SK-N-SH (cell line): ENCODE data around the gene ZNF747. TPM values are rescaled to one million over a fixed set of nuclear protein-coding genes. Genes with fewer than 3 reads are reported as not detected.

ENCODE experiments used
- CTCF ChIA-PET: fragments of 300-600, 350-600 bp; formaldehyde crosslinking; extraction: SDS; loops from one replicate; lab custom pipeline; 2021; lab: Yijun Ruan, JAX
- POLR2A ChIA-PET: fragments of 350-600 bp; sonication (Branson Sonifier 250); formaldehyde crosslinking; extraction: SDS; loops from one replicate; lab custom pipeline; 2020; ENCODE audit warnings: antibody characterized with exemption, inconsistent platforms; lab: Yijun Ruan, JAX
- DNase-seq: peaks from one replicate; pipeline ENCODE4 v3.0.0; 2012
- H2AFZ ChIP-seq: fragments of 200-600 bp; sonication (generic); 2 replicates; pipeline ENCODE4 v1.8.1; 2016; ENCODE audit warnings: antibody characterized with exemption, mild to moderate bottlenecking, low read depth
- H3F3A ChIP-seq: fragments of 200-600 bp; sonication (generic); replicated peaks from 2 replicates; pipeline ENCODE3; 2016; ENCODE audit warnings: antibody characterized with exemption, mild to moderate bottlenecking; ENCODE audit not compliant: insufficient read depth
- H3K27ac ChIP-seq, 2 experiments: fragments of 200-500 bp in 1 of 2; fragments of 200-600 bp in 1 of 2; sonication (Bioruptor generic) in 1 of 2; sonication (generic), shearing (Covaris generic) in 1 of 2; 2 replicates each; pipeline versions ENCODE4 v1.5.1 to v1.6.1; 2014 to 2016; ENCODE audit warnings: low read depth in 2 of 2, inconsistent platforms in 1 of 2, low read length in 1 of 2, mild to moderate bottlenecking in 1 of 2, mixed read lengths in 1 of 2
- H3K27me3 ChIP-seq: fragments of 200-600 bp; sonication (generic), shearing (Covaris generic); 2 replicates; pipeline ENCODE4 v1.6.1; 2016; ENCODE audit warnings: mixed run types; ENCODE audit not compliant: insufficient read depth
- H3K36me3 ChIP-seq, 2 experiments: fragments of 200-500 bp in 1 of 2; fragments of 200-600 bp in 1 of 2; sonication (Bioruptor generic) in 1 of 2; sonication (generic) in 1 of 2; replicated peaks in 1 of 2; 2 replicates each; pipeline versions ENCODE3 to v1.5.1; 2014 to 2016; ENCODE audit warnings: low read length in 1 of 2, mild to moderate bottlenecking in 1 of 2; ENCODE audit not compliant: insufficient read depth in 2 of 2, control insufficient read depth in 1 of 2
- H3K4me1 ChIP-seq, 2 experiments: fragments of 200-500 bp in 1 of 2; fragments of 200-600 bp in 1 of 2; sonication (Bioruptor generic) in 1 of 2; sonication (generic), shearing (Covaris generic) in 1 of 2; 2 replicates each; pipeline versions ENCODE4 v1.5.1 to v1.6.1; 2014 to 2016; ENCODE audit warnings: low read depth in 1 of 2, low read length in 1 of 2, mixed run types in 1 of 2; ENCODE audit not compliant: insufficient read depth in 2 of 2, control insufficient read depth in 1 of 2
- H3K4me2 ChIP-seq: fragments of 200-600 bp; sonication (generic), shearing (Covaris generic); 2 replicates; pipeline ENCODE4 v1.6.1; 2017; ENCODE audit warnings: mixed run types
- H3K4me3 ChIP-seq, 2 experiments: fragments of 200-500 bp in 1 of 2; fragments of 200-600 bp in 1 of 2; sonication (Bioruptor generic) in 1 of 2; sonication (generic), shearing (Covaris generic) in 1 of 2; 2 replicates each; pipeline versions ENCODE4 v1.5.1 to v1.8.1; 2014 to 2016; ENCODE audit warnings: low read depth in 2 of 2, inconsistent platforms in 1 of 2, low read length in 1 of 2, mild to moderate bottlenecking in 1 of 2, mixed read lengths in 1 of 2, moderate library complexity in 1 of 2
- H3K79me2 ChIP-seq: fragments of 200-600 bp; sonication (generic); 2 replicates; pipeline ENCODE4 v1.8.1; 2017; ENCODE audit warnings: mild to moderate bottlenecking; ENCODE audit not compliant: insufficient read depth
- H3K9ac ChIP-seq: fragments of 200-600 bp; sonication (generic); 2 replicates; pipeline ENCODE4 v1.6.1; 2017; ENCODE audit warnings: mixed run types
- H3K9me2 ChIP-seq: fragments of 200-600 bp; sonication (generic); 2 replicates; pipeline ENCODE4 v1.6.1; 2017; ENCODE audit warnings: mixed run types
- H3K9me3 ChIP-seq: fragments of 200-600 bp; sonication (generic); 2 replicates; pipeline ENCODE4 v1.6.1; 2017; ENCODE audit warnings: mixed run types, mild to moderate bottlenecking, moderate library complexity
- H4K20me1 ChIP-seq: fragments of 200-600 bp; sonication (generic); 2 replicates; pipeline ENCODE4 v1.6.1; 2017; ENCODE audit warnings: mild to moderate bottlenecking, mixed run types; ENCODE audit not compliant: insufficient read depth
- CTCF ChIP-seq: fragments of 200-600 bp; sonication (generic); IDR thresholded peaks from 2 replicates; pipeline ENCODE4 v1.6.1; 2017; ENCODE audit warnings: antibody characterized with exemption, mild to moderate bottlenecking, moderate library complexity
- EP300 ChIP-seq, 2 experiments: IDR thresholded peaks; 2 replicates each; pipeline versions ENCODE4 v1.4.0 to v1.6.1; 2012; ENCODE audit warnings: borderline replicate concordance in 1 of 2, low read depth in 1 of 2, low read length in 1 of 2
- FOSL2 ChIP-seq: IDR thresholded peaks from 2 replicates; pipeline ENCODE4 v1.4.0; 2012; ENCODE audit warnings: low read depth, mild to moderate bottlenecking, moderate library complexity, borderline replicate concordance
- FOXJ3 ChIP-seq: sonication (generic); formaldehyde crosslinking; IDR thresholded peaks from 2 replicates; pipeline ENCODE4 v1.5.1; 2020; ENCODE audit warnings: mild to moderate bottlenecking, missing genetic modification reagents
- GABPA ChIP-seq: IDR thresholded peaks from 2 replicates; pipeline ENCODE4 v1.4.0; 2012; ENCODE audit warnings: low read depth, mild to moderate bottlenecking
- MAX ChIP-seq: IDR thresholded peaks from 2 replicates; pipeline ENCODE4 v1.4.0; 2012; ENCODE audit warnings: low read depth
- MEF2A ChIP-seq: IDR thresholded peaks from 2 replicates; pipeline ENCODE4 v1.4.0; 2012; ENCODE audit warnings: low read depth, borderline replicate concordance
- MXI1 ChIP-seq: IDR thresholded peaks from 2 replicates; pipeline ENCODE4 v1.6.1; 2012; ENCODE audit warnings: mild to moderate bottlenecking, low read depth, low read length, improper control_type of control experiment
- NRF1 ChIP-seq: IDR thresholded peaks from 2 replicates; pipeline ENCODE4 v1.6.1; 2012; ENCODE audit warnings: low read depth, mild to moderate bottlenecking, low read length
- RAD21 ChIP-seq: IDR thresholded peaks from 2 replicates; pipeline ENCODE4 v1.6.1; 2012; ENCODE audit warnings: mild to moderate bottlenecking, low read length
- SMC3 ChIP-seq: IDR thresholded peaks from 2 replicates; pipeline ENCODE4 v1.6.1; 2012; ENCODE audit warnings: low read depth, low read length, improper control_type of control experiment
- TEAD4 ChIP-seq: IDR thresholded peaks from 2 replicates; pipeline ENCODE4 v1.4.0; 2012; ENCODE audit warnings: mild to moderate bottlenecking, borderline replicate concordance; ENCODE audit not compliant: insufficient read depth
- USF1 ChIP-seq: IDR thresholded peaks from 2 replicates; pipeline ENCODE4 v1.4.0; 2012; ENCODE audit warnings: low read depth, borderline replicate concordance
- YY1 ChIP-seq: IDR thresholded peaks from 2 replicates; pipeline ENCODE4 v1.4.0; 2012; ENCODE audit warnings: low read depth, mild to moderate bottlenecking
- WGBS: methylation state at CpG from one replicate; pipeline ENCODE4 v1.1.6; 2017; ENCODE audit warnings: low lambda C conversion rate; 5-methylcytosine and 5-hydroxymethylcytosine counted together
- polyA plus RNA-seq, 3 experiments: library from polyadenylated mRNA; depleted of rRNA; stranded (reverse); fragments of >200 nt; gene quantifications; 2 replicates each; pipeline ENCODE4 v1.2.3, GENCODE V29; 2012
- TF ChIP-seq, protein P1 (sequence below): IDR thresholded peaks from 2 replicates; pipeline ENCODE4; 2012
- TF ChIP-seq, protein P2 (sequence below): fragments of 150-350 bp; IDR thresholded peaks from 2 replicates; pipeline ENCODE4 v1.6.1; 2017; ENCODE audit warnings: antibody characterized with exemption, low read length, low read depth, borderline replicate concordance

ZNF747 gene
- polyA plus RNA-seq, 1 of the 3 experiments (the other 2 are of a cell fraction): 5.8 TPM

GRCh38 chr16:30582611-30583340 is 48.1 kb upstream of the ZNF747 start:
- H2AFZ ChIP-seq: no peak overlapping the region
- no peak overlapping the region for H3K4me3 ChIP-seq

DNA sequence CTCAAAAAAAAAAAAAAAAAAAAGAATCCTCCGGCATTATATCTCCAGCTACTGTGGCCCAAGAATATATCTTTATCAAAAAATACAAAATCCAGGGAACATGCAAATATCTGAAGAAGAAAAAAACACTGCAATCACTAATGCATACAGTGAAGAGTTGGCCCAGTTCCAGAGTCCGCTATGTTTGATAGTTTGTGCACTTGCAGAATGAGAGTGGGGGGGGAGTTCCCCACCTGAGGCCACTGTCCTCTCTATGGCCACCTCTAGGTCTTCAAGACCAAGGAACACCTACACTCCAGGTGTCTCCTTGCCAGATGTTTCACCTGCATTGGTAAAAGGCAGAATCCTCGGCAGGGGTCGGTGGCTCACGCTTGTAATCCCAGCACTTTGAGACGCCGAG is 46.8 kb upstream of the ZNF747 start:
- Histone ChIP-seq H3K36me3 (peaks cover 11 to 16% of the 10 kb centered on the region in 2 experiments), H4K20me1 (no peaks in the 10 kb centered on the region), H3K9ac (no peak overlapping the region), H3K4me1 (peaks cover 0 to 4% of the 10 kb centered on the region in 2 experiments; a peak in 1 of 4 replicates), H3K4me2 (no peak overlapping the region), H3K4me3 (no peak overlapping the region), H3K79me2 (peaks cover 49% of the 10 kb centered on the region), H3F3A (no peaks in the 10 kb centered on the region), H3K27ac (no peak overlapping the region), H2AFZ (no peak overlapping the region), H3K9me3 (no peaks in the 10 kb centered on the region), H3K27me3 (no peaks in the 10 kb centered on the region)
- POLR2A ChIA-PET: interaction anchor here (0.5 kb wide), 1 partner anchor 69 kb away, joined by 3 read pairs; the partner anchor contains the start of gene PRR14
- WGBS: 94% methylated on average over 6 of the region's 7 CpGs
- CTCF ChIA-PET: interaction anchor here (1.2 kb wide), 1 partner anchor 16 kb away, joined by 3 read pairs; no protein-coding TSS in a partner anchor
- TF ChIP-seq MAX: no peak
- no peak for TF ChIP-seq TEAD4
- no peak for TF ChIP-seq MXI1
- no peak for TF ChIP-seq EP300 (IDR thresholded peaks at IDR 0.05; ENCODE audit: borderline replicate concordance in 1 of 2, low read depth in 1 of 2, low read length in 1 of 2)
- no peak for TF ChIP-seq FOSL2
- TF ChIP-seq, protein P1, sequence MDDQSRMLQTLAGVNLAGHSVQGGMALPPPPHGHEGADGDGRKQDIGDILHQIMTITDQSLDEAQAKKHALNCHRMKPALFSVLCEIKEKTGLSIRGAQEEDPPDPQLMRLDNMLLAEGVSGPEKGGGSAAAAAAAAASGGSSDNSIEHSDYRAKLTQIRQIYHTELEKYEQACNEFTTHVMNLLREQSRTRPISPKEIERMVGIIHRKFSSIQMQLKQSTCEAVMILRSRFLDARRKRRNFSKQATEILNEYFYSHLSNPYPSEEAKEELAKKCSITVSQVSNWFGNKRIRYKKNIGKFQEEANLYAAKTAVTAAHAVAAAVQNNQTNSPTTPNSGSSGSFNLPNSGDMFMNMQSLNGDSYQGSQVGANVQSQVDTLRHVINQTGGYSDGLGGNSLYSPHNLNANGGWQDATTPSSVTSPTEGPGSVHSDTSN: no peak
- no peak for TF ChIP-seq CTCF
- TF ChIP-seq, protein P2, sequence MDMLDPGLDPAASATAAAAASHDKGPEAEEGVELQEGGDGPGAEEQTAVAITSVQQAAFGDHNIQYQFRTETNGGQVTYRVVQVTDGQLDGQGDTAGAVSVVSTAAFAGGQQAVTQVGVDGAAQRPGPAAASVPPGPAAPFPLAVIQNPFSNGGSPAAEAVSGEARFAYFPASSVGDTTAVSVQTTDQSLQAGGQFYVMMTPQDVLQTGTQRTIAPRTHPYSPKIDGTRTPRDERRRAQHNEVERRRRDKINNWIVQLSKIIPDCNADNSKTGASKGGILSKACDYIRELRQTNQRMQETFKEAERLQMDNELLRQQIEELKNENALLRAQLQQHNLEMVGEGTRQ: no peak
- TF ChIP-seq, all 33 proteins: peak for 0
- no peak for DNase-seq
- no peaks in the 10 kb centered on the region for H3K9me2 ChIP-seq

More at GRCh38 chr16:30582611-30583340, 48.1 kb upstream of the ZNF747 start:
- Histone ChIP-seq H3F3A (no peaks in the 10 kb centered on the region), H3K4me2 (no peak overlapping the region), H3K9me3 (no peaks in the 10 kb centered on the region), H3K27me3 (no peaks in the 10 kb centered on the region), H3K36me3 (peaks cover 11 to 16% of the 10 kb centered on the region in 2 experiments), H3K9ac (no peak overlapping the region), H4K20me1 (no peaks in the 10 kb centered on the region), H3K4me1 (peaks cover 0 to 4% of the 10 kb centered on the region in 2 experiments; a peak in 1 of 4 replicates), H3K79me2 (peaks cover 62% of the 10 kb centered on the region), H3K27ac (no peak overlapping the region), H3K9me2 (no peaks in the 10 kb centered on the region)
- ChIA-PET CTCF (no interaction called here), POLR2A (interaction anchor here (0.8 kb wide), 1 partner anchor 24 kb away, joined by 3 read pairs; the partner anchor contains the start of gene ZNF764)
- WGBS: 98% methylated on average over 43 of the region's 48 CpGs
- DNase-seq: no peak
- no peak for TF ChIP-seq MEF2A
- TF ChIP-seq GABPA: no peak
- no peak for TF ChIP-seq RAD21
- TF ChIP-seq USF1: no peak
- no peak for TF ChIP-seq EP300 (IDR thresholded peaks at IDR 0.05; ENCODE audit: borderline replicate concordance in 1 of 2, low read depth in 1 of 2, low read length in 1 of 2)
- TF ChIP-seq SMC3: no peak
- no peak for TF ChIP-seq YY1
- no peak for TF ChIP-seq FOXJ3 (CRISPR knock-in tag)
- no peak for TF ChIP-seq FOSL2
- no peak for TF ChIP-seq NRF1
